Sigmoid colon (tissue), 4 donors: ENCODE data around the gene PNKP.

ENCODE experiments used
- CTCF ChIP-seq, 4 experiments: fragments of 450-650 bp in 3 of 4; fragments of 200-600 bp in 1 of 4; IDR thresholded peaks; one replicate each; pipeline ENCODE4 v1.5.1; 2016 to 2019; ENCODE audit warnings: antibody characterized with exemption in 4 of 4, mild to moderate bottlenecking in 3 of 4, moderate library complexity in 2 of 4
- EP300 ChIP-seq, 4 donors: sonication (generic); formaldehyde crosslinking; IDR thresholded peaks; one replicate each; pipeline ENCODE4 v1.6.1; 2017; ENCODE audit warnings: antibody characterized with exemption in 4 of 4
- POLR2AphosphoS5 ChIP-seq, 4 donors: sonication (generic); formaldehyde crosslinking; IDR thresholded peaks; one replicate each; pipeline ENCODE4 v1.6.1; 2017; ENCODE audit warnings: antibody characterized with exemption in 4 of 4

- TF ChIP-seq CTCF (IDR thresholded peaks at IDR 0.05) = no peak
- TF ChIP-seq POLR2AphosphoS5 (IDR thresholded peaks at IDR 0.05) = no peak
- TF ChIP-seq EP300 (IDR thresholded peaks at IDR 0.05) = no peak
These were observed 12.8 kb downstream of the PNKP start for GRCh38 chr19:49854378-49855263.
